Cardiac ventricle fibroblast (primary cell): Measurements from ENCODE around the gene ATG13. TPM values are rescaled to one million over a fixed set of nuclear protein-coding genes. Genes with fewer than 3 reads are reported as not detected.

Source experiments
- total RNA-seq: library from RNA; depleted of rRNA; stranded (reverse); fragments of >200 nt; gene quantifications from 2 replicates; pipeline ENCODE4 v1.2.3, GENCODE V29; 2015

The ATG13 gene
- total RNA-seq, result 101 and 104 TPM in 2 replicates

DNA sequence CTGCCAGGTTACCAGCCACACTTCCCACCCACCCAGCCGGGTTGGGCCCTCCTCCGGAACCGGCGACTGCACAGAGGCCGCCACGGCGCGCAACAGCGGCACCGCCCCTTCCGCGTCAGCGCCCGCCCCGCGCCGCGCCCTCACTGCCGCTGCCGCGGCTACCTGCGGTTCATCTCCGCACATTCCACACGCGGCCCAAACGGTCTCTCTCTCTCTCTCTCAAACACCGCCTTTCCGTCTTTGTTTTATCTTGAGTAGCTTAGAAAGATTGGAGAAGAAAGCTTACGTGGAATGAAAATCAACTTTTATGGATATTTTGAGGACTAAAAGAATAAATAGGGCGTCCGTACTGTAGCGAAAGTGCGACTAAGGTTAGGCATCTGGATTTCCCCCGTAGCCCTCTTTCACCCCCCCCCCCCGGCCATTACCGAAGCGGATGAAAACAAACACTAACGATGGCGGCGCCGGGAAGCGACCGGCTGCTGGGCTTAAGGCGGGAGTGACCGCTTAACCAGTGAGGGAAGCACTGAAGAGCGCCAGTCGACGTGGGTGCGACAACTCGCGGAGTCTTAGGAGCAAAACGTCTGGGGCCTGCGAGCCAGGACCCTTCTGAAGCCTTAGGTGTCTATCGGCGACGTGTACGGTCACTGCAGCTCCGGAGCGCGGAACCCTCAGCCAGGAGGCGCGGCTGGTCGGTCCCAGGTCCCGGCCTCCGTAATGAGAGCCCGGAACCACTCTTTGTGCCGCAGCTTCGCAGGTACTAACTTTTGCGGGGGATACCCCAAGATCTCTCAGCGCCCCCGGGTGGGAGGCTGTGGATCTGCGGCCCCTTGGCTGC, at the start of gene ATG13, which contains the start of gene HARBI1:
Gene ATG13 (plus strand): TSS at position 420 of the 838 bp plus-strand sequence. CDS start 26,739 bp downstream, outside the sequence.
Gene HARBI1 (minus strand): TSS at position 94 of the 838 bp plus-strand sequence. CDS start 990 bp downstream, outside the sequence.

DNA sequence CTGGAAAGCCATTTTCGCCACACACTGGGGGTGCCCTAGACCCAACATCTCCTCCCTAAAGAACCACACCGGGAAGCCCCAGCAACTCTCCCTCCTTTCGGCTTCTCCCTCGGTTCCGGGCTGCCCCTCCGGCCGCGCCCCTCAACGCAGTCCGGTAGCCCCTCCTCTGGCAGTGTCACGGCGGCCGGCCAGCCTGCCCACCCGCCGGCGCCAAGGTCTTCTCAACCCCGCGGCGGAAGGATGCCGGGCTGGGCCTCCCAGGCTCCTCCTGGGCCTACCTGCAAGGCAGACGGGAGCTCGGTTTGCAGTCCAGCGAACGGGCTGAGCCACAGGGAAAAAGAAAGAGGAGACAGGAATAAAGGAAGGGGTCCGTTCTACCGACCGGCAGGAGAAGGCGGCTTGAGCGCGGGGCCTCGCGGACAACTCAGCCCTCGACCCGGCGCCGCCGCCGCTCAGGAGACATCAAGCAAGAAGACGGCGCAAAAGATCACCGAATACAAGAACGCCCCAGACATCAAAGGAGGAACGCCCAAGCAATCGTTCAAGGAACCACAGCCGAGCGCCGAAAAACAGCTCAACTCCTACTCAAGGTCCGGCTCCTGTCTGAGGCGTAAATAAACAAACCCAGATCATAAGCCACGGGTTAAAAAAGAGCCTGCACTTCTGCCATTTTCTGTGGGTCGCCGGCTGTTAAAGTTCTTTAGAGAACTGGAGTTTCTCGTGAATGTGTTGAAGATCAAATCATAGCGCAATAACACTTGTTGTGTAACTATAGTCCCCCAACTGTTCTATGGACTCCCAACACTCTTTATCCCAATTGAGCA, 23.6 kb upstream of the ATG13 start, which contains the start of gene AMBRA1:
Gene AMBRA1 (minus strand): TSS at position 474 of the 824 bp plus-strand sequence. CDS start 45,643 bp downstream, outside the sequence.

DNA sequence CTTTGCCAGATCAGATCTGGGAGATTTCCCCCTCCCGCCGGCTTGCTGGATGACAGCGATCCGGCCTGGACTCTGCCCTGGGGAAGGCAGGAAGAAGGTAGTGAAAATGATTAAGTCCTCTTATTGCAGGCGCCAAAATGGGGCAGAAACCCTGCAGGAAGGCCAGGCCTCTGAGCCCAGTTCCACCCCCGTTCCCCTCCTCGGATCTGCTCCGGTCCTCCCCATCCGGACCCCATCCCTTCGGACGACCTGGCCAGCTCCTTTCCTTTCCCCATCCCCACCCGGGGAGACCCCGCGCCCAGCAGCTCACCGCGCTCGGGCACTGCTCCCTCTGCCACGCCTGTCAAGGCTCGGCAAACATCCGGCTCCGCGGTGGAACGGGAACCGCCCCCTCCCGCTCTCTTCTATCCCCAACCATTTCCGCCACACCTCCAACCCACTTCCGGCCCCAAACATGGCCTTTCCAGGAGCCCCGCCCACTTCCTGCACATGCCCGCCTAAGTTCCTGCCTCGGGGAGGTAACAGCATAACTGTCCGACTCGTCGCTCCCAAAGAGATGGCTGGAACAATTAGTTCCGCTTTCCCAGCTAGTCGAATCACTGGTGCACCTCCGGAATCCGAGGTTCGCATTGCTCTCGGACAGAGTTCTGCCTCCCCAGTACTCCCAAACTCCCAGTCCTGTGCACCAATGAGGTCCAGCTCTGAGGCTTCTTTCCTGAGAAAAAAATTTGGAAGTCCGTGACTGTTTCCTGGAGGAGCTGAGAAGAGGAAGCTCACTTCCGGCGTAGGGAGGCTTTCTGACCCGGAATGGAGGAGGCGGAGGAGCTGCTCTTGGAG, 83.1 kb downstream of the ATG13 start, which contains the start of the genes ARHGAP1 and ZNF408:
Gene ARHGAP1 (minus strand): TSS at position 379 of the 837 bp plus-strand sequence. CDS start 4,512 bp downstream, outside the sequence.
Gene ZNF408 (plus strand): TSS at position 791 of the 837 bp plus-strand sequence. CDS start 17 bp downstream, at position 808.

DNA sequence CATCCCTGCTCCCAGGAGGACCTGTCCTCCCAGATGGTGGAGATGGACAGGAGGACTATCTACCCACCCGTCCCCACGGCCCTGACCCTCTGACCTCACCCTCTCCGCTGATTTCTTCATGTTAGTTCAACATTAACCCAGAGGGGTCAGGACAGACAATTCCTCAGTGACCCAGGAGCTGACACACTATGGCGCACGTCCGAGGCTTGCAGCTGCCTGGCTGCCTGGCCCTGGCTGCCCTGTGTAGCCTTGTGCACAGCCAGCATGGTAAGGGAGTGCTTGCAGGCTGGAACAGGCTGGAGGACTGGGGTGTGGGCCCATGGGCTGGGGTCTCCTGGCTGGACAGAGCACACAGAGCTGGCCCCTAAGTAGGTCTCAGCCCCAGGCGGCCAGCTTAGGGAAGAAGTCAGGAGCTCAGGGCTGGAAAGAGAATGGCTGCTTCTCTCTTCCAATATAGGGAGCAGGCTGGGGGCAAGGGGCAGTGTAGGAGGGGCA, 101.7 kb downstream of the ATG13 start, which contains the start of gene F2:
Gene F2 (plus strand): TSS at position 166 of the 495 bp plus-strand sequence. CDS start 23 bp downstream, at position 189.

Other genes with a start within 250 kb of the ATG13 start
- gene MDK, start 235.9 kb upstream of the ATG13 start, total RNA-seq, result 47.7 and 52.2 TPM in 2 replicates
- not detected in 2 replicates for gene CHRM4, start 225.8 kb upstream of the ATG13 start, total RNA-seq
- gene AMBRA1, start 23.5 kb upstream of the ATG13 start, total RNA-seq, result 18.8 and 24.1 TPM in 2 replicates
- gene HARBI1, start 326 bp upstream of the ATG13 start, total RNA-seq, result 2.4 and 3.3 TPM in 2 replicates
- gene ARHGAP1, start 83.1 kb downstream of the ATG13 start, total RNA-seq, result 61.3 and 71.5 TPM in 2 replicates
- 8.8 and 9.6 TPM in 2 replicates for gene ZNF408, start 83.5 kb downstream of the ATG13 start, total RNA-seq
- not detected in 2 replicates for gene F2, start 101.7 kb downstream of the ATG13 start, total RNA-seq
- gene CKAP5, start 228.7 kb downstream of the ATG13 start, total RNA-seq, result 32.2 and 40.5 TPM in 2 replicates